GM12878 (cell line): ENCODE results near the gene ISLR. TPM values are rescaled to one million over a fixed set of nuclear protein-coding genes. Genes with fewer than 3 reads are reported as not detected.

Experiments used
- BCL11A ChIP-seq: IDR thresholded peaks from 2 replicates; pipeline ENCODE4 v1.6.1; 2011; ENCODE audit warnings: low read depth, low read length
- EZH2 ChIP-seq: IDR thresholded peaks from 2 replicates; pipeline ENCODE4 v1.6.1; 2012; ENCODE audit warnings: low read depth, mild to moderate bottlenecking, control low read depth, inconsistent platforms, low read length, borderline replicate concordance; ENCODE audit not compliant: control insufficient read depth
- HDGF ChIP-seq: fragments of 450-650 bp; IDR thresholded peaks from 2 replicates; pipeline ENCODE4 v1.6.1; 2016; ENCODE audit warnings: antibody characterized with exemption
- MEF2B ChIP-seq: fragments of 450-650 bp; IDR thresholded peaks from 2 replicates; pipeline ENCODE4 v1.6.1; 2018; ENCODE audit warnings: mild to moderate bottlenecking, moderate library complexity; ENCODE audit not compliant: partially characterized antibody, poor library complexity, severe bottlenecking
- SIN3A ChIP-seq: IDR thresholded peaks from 2 replicates; pipeline ENCODE4 v1.6.1; 2012; ENCODE audit warnings: low read depth, low read length, improper control_type of control experiment
- SMAD5 ChIP-seq: IDR thresholded peaks from 2 replicates; pipeline ENCODE4 v1.6.1; 2016; ENCODE audit warnings: antibody characterized with exemption, low read depth
- polyA plus RNA-seq, 11 experiments: library from polyadenylated mRNA; depleted of rRNA in 4 of 11; unstranded in 6 of 11; stranded (reverse) in 5 of 11; fragments of >200 nt; fragmentation: Nextera tagmentation in 4 of 11; fragmentation: Illumina TruSeq in 1 of 11; extraction: Ambion mirVana in 4 of 11; extraction: Trizol in 1 of 11; gene quantifications; 1 replicate in 1 of 11; 2 replicates in 10 of 11; pipeline versions ENCODE4 v1.2.1 to v1.2.3, GENCODE V29; 2011 to 2016; ENCODE audit warnings: inconsistent platforms in 2 of 11, missing spikeins in 2 of 11, low read depth in 1 of 11
- total RNA-seq, 4 experiments: library from RNA; depleted of rRNA in 3 of 4; stranded (reverse); fragments of >200 nt in 3 of 4; fragmentation: Illumina TruSeq in 1 of 4; extraction: Trizol in 1 of 4; gene quantifications; 2 replicates each; pipeline versions ENCODE4 v1.2.1 to v1.2.3, GENCODE V29; 2013 to 2021
- TF ChIP-seq, protein P1 (sequence below): IDR thresholded peaks from 2 replicates; pipeline ENCODE4 v1.6.1; 2012; ENCODE audit warnings: low read depth, low read length, improper control_type of control experiment
- TF ChIP-seq, protein P2 (sequence below): fragments of 450-650 bp; formaldehyde crosslinking; IDR thresholded peaks from 2 replicates; pipeline ENCODE4 v1.4.0; 2022; ENCODE audit warnings: mild to moderate bottlenecking, moderate library complexity
- TF ChIP-seq, protein P3 (sequence below): fragments of 450-650 bp; IDR thresholded peaks from 2 replicates; pipeline ENCODE4 v1.6.1; 2017; ENCODE audit warnings: antibody characterized with exemption, mild to moderate bottlenecking, moderate library complexity

Gene ISLR
- total and polyA plus RNA-seq, 10 of the 15 experiments (the other 5 are each of a cell fraction or from before 2014, with no cell fraction given): 0.03 to 1.8 (median 0.54) TPM

DNA sequence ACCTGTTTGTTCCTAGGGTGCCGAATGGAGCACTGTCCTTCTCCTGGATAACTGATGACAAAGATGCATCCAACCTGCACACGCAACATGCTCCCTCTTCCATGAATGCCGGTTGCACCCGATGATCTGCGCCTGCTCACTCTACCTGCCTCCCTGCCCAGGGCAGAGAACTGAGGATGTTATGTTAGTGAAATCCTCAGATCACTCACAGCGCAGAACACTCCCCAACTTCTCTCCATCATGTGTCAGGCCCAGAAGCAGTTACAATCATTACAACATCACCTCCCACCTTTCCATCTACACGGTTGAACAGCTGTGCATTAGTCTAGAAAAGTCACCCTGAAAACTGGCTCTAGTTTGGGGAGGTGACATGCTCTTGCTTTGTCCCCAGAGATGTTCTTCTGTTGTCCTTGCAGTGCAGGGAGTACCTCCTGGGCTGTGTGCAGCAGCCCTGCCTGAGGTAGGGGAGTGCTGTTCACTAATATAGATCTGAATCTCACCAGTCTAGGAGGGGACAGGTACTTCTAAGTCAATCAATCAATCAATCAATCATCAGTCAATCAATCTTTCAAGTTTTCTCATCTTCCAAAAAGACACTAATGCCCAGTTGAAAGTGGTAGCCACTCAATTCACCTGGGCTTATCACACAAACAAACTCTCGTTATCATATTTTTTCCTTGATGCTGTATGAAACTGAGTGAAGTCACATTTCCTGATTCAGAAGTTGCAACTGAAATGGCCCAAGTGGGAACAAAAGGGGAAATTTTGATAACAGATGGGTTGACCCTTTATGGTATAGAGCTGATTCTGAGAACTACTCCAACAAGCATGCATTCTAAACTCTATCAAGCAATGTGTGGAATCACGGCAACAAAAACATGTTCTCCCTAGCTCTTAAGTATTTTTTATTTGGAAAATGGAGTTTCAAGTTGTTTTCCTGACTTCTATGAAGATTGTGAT lies 15.4 kb upstream of the ISLR start (continued):
- TF ChIP-seq, protein P1, sequence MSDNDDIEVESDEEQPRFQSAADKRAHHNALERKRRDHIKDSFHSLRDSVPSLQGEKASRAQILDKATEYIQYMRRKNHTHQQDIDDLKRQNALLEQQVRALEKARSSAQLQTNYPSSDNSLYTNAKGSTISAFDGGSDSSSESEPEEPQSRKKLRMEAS: no peak
- TF ChIP-seq, protein P2, sequence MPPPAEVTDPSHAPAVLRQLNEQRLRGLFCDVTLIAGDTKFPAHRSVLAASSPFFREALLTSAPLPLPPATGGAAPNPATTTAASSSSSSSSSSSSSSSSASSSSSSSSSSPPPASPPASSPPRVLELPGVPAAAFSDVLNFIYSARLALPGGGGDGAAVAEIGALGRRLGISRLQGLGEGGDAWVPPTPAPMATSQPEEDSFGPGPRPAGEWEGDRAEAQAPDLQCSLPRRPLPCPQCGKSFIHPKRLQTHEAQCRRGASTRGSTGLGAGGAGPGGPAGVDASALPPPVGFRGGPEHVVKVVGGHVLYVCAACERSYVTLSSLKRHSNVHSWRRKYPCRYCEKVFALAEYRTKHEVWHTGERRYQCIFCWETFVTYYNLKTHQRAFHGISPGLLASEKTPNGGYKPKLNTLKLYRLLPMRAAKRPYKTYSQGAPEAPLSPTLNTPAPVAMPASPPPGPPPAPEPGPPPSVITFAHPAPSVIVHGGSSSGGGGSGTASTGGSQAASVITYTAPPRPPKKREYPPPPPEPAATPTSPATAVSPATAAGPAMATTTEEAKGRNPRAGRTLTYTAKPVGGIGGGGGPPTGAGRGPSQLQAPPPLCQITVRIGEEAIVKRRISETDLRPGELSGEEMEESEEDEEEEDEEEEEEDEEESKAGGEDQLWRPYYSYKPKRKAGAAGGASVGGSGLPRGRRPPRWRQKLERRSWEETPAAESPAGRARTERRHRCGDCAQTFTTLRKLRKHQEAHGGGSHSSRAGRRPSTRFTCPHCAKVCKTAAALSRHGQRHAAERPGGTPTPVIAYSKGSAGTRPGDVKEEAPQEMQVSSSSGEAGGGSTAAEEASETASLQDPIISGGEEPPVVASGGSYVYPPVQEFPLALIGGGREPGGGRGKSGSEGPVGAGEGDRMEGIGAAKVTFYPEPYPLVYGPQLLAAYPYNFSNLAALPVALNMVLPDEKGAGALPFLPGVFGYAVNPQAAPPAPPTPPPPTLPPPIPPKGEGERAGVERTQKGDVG (CRISPR knock-in tag): no peak
- TF ChIP-seq EZH2: no peak
- TF ChIP-seq SMAD5: no peak
- no peak for TF ChIP-seq MEF2B
- TF ChIP-seq SIN3A: no peak
- no peak for TF ChIP-seq HDGF
- TF ChIP-seq, protein P3, sequence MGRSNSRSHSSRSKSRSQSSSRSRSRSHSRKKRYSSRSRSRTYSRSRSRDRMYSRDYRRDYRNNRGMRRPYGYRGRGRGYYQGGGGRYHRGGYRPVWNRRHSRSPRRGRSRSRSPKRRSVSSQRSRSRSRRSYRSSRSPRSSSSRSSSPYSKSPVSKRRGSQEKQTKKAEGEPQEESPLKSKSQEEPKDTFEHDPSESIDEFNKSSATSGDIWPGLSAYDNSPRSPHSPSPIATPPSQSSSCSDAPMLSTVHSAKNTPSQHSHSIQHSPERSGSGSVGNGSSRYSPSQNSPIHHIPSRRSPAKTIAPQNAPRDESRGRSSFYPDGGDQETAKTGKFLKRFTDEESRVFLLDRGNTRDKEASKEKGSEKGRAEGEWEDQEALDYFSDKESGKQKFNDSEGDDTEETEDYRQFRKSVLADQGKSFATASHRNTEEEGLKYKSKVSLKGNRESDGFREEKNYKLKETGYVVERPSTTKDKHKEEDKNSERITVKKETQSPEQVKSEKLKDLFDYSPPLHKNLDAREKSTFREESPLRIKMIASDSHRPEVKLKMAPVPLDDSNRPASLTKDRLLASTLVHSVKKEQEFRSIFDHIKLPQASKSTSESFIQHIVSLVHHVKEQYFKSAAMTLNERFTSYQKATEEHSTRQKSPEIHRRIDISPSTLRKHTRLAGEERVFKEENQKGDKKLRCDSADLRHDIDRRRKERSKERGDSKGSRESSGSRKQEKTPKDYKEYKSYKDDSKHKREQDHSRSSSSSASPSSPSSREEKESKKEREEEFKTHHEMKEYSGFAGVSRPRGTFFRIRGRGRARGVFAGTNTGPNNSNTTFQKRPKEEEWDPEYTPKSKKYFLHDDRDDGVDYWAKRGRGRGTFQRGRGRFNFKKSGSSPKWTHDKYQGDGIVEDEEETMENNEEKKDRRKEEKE: no peak
- TF ChIP-seq BCL11A: no peak
